Fibroblast of skin of right quadriceps (primary cell): ENCODE data around the gene LAMA3.

Experiments used
- DNase-seq: peaks from one replicate; pipeline ENCODE4 v3.0.0-alpha.2; 2013

Gene LAMA3

DNA sequence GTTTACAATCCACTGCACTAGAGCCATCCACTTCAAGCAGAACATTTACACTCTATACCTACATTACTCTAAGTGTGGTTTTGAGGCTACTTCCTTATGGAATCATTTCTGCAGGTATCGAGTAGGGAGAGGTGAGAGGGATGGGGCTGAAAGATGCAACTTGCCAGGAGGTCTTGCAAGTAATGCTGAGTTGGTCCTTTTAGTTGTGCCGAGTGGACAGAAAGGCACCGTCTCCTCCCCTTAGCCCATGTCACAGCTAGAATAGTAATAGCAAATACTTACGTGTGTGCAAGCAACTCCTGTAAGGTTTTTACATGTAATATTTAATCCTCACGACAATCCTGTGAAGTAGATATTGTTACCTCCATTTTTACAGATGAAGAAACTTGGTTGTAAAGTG lies 166.5 kb downstream of the LAMA3 start:
- no peak for DNase-seq

DNA sequence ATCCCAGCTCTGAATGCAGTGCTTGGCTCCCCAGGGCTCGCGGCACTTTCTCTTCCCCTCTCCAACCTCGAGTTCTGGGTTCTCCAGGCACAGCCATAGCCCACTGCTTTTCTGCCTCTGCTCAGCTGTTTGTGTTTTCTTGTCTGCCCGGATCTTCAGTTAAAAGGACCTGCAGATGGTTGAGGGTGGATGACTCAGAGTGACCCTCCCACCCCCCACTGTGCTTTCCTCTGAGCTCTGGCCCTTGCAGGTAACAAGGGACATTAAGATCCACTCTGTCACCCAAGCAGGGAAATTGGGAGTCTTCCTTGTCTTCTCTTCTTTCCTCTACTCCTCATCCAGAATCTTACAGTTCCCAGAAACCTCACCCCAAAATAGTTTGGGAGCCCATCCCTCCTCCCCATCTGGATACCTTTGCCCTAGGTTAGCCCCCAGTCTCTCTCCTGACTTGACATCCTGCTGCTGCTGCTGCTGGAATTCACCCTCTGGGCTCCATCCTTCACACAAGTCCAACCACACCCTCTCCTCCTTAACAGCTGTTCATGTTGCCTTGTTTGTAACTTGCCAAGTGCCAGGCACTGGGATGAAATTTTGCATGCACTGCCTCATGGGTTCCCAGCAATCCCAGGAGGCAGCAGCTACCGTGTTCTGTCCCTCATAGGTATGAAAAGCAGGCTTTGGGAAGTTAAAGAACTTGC lies 167.4 kb downstream of the LAMA3 start:
- no peak for DNase-seq

DNA sequence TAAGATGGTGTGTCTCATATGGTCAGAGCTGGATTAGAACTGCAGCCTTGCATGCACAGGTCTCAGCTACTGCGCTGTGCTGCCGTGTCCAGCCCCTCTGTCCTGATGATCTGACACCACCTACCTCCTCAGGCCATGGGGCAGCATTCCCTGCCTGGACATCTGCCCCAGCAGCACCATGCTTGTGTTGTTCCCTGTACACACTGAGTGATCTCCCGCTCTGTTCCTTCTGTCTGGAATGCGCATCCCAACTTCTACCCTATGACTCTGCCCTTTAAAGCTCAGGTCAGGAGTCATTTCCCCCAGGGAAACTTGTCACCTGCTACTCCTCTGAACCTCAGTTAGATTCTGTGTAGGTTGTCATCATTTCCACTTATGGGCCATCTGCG lies 167.9 kb downstream of the LAMA3 start:
- no peak for DNase-seq

DNA sequence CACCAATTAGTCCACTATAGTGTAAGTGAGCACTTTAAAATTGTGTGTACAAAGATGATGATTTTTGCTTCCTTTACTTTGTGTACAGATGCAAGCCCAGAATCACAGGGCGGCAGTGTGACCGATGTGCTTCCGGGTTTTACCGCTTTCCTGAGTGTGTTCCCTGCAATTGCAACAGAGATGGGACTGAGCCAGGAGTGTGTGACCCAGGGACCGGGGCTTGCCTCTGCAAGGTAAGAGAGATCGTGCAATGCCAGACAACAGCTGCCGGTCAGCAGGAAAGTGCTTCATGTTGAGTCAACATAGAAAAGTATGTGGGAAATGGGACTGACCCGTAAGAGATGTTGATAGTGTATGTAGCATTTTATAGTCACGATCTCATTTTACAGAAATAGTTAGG lies 168.5 kb downstream of the LAMA3 start:
- DNase-seq: no peak

DNA sequence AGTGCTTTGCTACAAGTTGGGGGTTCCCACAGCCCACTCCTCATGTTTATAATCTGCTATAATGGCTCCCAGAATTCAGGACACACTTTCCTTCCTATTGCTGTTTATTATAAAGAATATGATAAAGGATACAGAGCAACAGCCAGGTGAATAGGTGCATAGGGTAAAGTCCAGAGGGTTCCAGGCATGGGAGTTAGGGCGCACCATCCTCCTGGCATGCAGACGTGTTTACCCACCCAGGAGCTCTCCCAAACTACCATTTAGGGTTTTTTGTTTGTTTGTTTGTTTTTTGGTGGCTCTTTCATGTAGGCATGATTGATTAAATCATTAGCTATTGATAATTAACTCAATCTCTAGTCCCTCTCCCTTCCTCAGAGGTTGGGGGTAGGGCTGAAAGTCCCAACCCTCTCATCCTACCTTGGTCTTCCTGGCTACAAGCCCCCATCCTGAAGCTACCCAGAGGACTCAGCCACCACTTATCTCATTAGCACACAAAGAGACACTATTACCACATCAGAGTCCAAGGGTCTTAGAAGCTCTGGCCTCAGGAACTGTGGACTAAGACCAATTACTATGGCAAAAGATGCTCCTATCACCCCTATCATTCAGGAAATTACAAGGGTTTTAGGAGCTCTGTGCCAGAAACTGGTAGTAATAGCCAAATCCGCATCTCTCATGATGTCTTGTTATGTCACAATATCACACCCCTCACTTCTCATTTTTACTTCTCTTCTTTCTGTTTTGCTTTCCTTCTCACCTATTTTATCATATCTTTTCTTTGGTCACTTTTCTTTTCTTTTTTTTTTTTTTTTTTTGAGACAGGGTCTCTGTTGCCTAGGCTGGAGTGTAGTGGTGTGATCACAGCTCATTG lies 170.4 kb downstream of the LAMA3 start:
- no peak for DNase-seq

DNA sequence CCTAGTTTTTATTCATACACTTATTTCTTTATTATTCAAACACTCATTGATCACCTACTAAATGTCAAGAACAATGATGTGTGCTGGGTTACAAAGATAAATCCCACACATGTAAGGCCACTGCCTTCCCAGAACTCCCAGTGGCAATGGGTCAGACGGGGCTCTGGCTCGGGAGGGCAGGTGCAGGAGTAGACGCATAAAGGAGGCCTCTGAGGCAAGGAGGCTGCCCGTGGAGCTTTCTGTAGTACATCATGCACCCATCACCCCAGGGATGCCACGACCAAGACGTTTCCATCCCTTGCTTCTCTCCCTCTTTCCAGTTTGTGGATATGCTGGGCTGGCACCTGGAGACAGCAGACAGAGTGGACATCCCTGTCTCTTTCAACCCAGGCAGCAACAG lies 172.1 kb downstream of the LAMA3 start:
- DNase-seq: no peak

DNA sequence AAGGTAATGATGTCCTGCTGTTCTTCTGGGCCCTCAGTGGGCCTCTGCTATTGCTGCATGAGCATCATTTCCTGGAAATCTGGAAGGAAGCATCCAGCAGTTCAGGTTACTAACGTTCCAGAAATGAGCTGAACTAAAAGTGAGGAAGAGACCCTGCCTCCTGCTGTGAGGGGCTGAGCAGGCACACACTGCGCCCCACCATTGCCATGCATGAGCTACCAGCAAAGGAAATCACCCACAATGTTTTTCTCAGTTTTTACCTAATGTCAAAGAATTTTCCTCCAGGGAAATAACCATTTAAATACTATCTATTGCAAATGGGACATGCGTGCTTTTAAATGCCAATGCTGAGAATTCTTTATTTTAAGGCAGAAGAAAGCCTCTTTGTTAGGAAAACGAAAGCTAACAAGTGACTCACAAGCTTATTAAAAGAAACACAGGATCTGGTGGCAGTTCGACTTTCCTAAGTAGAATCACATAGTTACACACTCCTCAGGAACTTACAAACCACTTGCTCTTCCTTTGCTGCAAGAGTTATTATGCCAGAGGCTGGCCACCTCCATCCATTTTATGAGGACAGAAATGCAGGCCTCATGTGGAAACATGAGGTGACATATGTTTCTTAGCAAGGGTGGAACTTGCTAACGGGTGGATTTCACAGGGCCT lies 172.7 kb downstream of the LAMA3 start:
- DNase-seq: peak; percentile 78

DNA sequence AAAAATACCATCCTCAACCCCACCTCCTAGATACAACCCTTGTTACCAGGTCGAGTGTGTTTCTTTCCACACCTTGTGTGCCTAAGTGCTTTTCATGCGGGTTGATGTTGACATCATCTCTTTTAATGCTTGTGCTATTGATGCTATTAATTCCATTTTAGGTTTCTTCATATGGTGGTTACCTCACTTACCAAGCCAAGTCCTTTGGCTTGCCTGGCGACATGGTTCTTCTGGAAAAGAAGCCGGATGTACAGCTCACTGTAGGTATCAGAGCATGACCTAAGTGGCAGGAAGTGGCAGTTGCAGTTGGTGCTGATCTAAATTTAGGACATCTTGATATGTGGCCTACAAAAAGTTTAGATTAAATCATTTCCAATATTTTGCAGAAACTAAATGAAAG lies 175.4 kb downstream of the LAMA3 start:
- DNase-seq: no peak

DNA sequence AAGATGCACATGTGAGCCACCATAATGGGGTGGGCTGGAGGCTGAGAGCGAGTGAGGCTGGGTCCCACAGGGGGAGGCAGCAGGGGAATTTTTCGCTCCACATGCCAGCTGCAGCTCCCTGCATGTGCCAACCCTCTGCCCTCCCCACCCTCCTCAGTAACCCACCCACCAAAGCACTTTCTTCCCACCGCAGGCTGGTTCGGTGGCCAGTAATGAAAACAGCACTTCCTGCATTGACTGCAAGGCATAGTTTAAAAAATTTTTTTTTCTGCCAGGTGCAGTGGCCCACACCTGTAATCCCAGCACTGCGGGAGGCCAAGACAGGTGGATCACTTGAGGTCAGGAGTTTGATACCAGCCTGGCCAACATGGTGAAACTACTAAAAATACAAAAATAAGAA lies 177.8 kb downstream of the LAMA3 start:
- DNase-seq: no peak

DNA sequence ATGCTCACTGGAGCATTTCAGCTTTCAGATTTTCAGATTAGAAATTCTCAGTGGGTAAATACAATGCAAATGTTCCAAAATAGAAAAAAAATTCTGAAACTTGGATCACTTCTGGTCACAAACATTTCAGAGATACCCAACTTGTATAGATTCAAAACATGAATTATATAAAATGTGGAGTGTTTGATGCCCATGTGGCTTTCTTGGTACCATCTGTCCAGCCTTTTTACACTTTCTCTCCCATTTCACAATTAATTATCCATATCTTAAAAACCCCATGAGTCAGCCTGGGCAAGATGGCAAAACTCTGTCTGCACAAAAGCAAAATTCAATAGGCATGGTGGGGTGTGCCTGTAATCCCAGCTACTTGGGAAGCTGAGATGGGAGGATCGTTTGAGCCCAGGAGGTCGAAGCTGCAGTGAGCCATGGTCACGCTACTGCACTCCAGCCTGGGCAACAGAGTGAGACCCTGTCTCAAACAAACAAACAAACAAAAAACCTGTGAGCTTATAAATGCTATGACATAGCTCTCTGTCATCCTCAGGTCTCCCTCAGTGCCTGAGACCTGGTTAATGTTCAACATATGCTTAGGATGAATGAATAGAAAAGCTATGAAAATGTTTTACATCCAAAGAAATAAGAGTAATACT lies 179.0 kb downstream of the LAMA3 start:
- no peak for DNase-seq

DNA sequence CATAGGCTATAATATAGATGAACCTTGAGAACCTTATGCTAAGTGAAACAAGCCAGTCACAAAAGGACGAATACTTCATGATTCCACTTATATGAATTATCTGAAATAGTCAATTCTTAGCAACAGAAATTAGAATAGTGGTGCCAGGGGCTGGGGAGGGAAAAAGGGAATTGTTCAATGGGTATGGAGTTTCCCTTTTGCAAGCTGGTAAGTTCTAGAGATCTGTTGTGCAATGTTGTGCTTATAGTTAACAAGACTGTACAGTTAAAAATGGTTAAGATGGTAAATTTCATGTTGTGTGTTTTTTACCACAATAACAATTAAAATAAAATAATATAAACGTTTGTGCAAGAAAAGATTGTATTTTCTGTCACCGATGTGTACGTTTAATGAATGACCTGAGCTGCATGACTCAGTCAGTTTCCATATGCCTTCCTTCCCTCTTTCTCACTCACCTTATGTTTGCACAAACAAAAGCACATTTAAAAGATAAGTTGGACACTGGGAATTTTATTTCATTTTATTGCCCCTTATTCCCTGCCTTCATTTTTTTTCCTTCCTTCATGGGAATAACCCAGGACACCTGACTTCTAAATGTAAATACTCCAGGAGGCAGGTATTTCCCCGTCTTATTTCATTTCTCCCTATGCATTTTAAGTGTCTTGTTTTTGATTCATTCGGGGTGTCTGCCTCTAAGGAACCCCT lies 181.6 kb downstream of the LAMA3 start:
- no peak for DNase-seq

DNA sequence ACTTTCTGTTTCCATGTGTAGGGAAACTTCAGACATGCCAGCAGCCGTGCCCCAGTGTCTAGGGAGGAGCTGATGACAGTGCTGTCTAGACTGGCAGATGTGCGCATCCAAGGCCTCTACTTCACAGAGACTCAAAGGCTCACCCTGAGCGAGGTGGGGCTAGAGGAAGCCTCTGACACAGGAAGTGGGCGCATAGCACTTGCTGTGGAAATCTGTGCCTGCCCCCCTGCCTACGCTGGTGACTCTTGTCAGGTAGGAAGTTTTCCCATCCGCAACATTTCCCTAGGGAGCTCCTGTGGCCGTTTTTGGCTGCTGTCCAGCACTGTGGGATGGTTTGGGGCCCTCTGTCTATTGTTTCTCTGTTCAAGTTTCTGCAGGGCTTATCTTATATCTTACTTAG lies 182.2 kb downstream of the LAMA3 start:
- peak; percentile 31 for DNase-seq

DNA sequence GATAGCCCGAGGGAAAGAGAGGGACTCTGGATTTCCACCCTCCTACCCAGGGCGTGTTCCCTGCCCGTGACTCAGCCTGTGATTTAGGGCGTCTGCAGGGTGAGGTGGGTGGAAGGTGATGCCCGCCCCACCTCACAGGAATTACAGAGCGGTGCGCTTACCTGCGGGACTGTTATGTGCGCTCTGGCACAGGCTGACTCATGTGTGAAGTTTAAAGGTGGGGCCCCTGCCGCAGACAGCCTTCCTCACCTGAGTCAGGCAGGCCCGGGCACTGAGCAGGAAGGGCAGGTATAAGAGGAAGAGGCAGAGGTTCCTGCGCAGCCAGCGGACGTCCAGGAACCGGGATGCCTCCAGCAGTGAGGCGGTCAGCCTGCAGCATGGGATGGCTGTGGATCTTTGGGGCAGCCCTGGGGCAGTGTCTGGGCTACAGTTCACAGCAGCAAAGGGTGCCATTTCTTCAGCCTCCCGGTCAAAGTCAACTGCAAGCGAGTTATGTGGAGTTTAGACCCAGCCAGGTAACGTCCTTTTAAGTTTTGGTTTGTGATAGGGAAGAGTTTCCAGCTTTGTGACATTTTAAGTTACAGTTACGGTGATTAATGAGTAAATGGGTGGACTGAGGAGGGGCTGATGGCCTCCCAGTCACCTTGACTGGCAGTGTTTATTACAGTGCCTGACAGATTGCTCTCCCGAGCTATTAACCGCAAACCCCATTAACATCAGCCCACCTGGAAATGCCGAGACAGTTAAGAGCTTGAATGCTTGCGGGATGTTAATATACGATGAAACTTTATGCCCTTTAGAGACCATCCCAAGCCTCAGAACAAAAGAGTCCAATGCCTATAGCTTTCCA lies 183.7 kb downstream of the LAMA3 start:
- no peak for DNase-seq

DNA sequence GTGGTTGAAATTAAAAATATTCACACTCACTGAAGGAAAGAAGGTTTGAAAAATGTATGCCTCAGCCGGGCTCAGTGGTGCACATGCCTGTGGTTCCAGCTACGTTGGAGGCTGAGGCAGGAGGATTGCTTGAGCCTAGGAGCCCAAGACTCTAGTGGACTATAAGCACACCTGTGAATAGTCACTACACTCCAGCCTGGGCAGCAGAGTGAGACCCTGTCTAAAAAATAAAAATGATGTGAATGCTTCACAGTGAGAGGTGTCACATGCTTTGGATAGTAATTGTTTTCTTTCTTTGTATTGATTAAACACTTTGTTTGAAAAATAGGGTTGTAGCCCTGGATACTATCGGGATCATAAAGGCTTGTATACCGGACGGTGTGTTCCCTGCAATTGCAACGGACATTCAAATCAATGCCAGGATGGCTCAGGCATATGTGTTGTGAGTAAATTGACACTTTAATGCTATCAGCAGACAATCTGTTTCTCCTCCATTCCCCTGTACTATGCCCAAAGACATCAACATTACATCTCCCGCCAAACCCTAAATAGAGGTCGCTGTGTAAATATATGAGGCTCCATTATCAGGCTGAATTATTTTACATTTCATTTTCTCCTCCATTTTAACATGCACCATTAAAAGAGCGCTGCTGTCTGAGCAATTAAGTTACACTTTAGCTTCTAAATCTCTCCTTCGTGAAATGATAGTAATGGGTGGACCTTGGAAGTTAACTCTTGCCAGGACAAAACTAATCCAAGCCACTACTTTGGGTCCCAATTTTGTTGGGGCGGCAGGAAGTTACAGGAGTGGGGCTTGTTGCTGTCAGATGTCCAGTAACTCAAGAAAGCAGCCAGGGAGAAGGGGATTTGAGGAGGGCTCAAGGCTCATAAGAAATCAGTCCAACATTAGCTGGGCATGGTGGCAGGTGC lies 187.0 kb downstream of the LAMA3 start:
- DNase-seq: no peak

DNA sequence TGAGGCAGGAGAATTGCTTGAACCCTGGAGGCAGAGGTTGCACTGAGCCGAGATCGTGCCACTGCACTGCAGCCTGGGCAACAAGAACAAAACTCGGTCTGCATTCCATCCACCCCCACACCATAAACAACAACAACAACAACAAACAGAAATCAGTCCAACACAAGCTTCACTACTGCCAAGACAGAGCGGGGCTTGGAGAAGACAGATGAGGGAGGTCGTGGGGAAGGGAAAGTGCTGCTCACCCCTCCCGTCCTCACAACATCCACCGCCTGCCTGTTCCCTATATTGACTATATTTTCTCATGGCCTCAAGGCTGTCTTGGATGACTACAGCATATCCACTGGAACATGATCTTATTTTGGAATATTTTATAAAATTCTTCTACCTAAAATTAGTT lies 187.7 kb downstream of the LAMA3 start:
- DNase-seq: no peak

DNA sequence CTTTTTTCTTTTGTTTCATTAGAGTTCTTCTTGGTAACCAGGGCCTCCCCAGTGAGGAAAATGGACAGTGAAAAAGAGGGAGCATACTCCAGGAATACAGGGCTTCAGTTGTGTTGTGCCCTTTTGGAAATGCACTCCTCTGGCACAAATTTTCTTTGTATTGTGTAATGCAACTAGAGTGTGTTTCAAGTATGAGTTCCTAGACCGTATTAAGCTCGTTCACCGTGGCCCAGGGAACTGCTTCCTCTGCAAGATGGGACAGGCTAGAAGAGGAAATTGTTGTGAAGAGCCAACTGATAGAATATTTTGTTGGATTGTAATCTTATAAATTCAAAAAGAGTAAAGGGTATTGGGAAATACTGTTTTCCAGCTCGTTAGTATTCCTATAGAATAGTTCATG lies 188.1 kb downstream of the LAMA3 start:
- no peak for DNase-seq

DNA sequence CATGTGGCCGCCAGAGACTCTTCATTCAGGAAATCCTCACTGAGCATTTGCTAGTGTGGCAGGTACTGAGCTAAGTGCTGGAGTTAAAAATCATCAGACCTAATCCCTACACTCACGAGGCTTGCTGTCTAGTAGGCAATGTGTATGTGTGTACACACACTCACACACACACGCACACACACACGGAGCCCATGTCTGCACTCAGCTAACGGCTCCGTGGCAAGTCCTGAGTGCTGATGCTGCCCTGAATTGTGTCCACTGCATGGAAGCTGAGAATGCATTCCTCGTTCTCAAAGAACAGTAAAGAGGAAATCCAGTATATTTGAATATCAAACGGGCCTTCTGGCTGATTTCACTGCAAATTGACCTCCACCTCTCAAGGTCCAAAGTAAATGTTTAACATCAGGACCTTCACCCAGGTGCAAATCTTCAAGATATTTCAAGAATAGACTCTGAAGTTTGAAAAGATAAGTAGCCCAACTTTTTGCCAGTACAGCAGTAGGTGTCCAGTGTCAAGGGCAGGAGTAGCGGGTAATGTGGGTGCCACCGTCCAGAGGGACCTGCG lies 189.2 kb downstream of the LAMA3 start:
- no peak for DNase-seq

DNA sequence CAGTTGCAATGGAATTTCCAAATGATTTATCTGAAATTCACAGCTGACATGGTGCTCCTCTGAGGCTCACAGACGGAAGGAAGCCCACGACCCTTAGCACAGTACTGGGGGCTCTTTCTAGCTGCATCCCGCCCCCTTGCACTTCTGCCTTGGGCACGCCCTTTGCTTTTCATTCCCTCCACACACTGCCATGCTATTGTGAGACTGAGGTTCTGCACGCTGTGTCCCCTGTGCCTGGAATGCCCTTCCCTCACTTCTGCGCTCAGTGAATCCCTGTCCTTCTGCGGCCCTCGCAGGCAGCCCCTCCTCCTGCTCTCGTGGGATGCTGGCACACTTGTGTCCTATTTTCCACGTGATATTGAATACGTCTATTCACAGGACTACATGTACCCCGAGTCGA lies 189.9 kb downstream of the LAMA3 start:
- no peak for DNase-seq

DNA sequence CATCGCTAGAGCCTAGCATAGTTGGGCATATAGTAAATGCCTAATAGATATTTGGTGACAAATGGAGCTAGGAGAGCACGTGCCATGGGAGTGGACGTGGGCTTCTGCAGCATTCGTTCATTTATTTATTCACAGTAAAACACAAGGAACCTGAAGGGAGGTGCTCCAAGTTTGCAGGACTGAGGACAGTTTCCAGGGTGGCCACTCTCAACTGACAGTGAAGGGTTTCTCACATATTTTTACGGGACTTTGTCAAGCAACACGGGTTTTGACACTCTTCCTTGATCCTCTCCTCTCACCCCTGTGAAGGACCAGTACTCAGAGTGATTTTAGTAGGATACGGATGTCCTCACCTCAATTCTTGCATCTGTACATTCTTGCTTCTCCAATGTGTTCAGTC lies 190.3 kb downstream of the LAMA3 start:
- DNase-seq: no peak

DNA sequence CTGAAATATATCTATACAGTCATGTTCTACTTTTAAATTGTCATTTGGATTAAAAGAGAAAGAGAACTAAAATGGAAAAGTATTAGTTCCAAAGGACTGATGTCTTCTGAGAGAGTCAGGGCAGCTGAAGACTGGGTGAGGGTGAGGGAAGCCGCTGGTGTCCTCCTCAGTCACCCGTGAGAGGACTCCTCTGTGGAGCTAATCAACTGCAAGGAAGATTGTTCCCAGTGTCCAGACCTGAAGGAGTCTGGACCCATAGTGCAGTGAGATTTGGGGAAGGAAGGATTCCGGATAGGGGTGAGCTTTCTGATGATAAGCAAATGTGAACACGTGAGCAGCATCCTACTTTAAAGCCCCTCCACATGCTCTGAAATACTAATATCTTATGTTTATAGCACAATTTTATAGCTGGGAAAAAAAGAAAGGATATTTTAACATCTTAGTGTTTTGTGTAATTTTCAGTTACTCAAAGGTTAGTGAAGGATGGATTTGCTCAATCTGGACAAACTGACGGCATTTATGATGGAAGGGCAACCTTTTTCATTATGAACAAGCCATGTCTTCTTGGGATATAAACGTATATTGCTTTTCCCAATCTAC lies 190.8 kb downstream of the LAMA3 start:
- no peak for DNase-seq
